ENCODE results near the gene MT1H. TPM values are rescaled to one million over a fixed set of nuclear protein-coding genes. Genes with fewer than 3 reads are reported as not detected.

Gene MT1H
- polyA plus RNA-seq, 1 experiment = not detected

- no peaks in the 10 kb centered on the region; the same call in 1 of the 2 replicates for H3K27me3 ChIP-seq (ENCODE audit: control insufficient read depth, insufficient read depth, low read length)
- DNase-seq (ENCODE audit: low read depth) = no peak
- no peaks in the 10 kb centered on the region for H3K36me3 ChIP-seq (ENCODE audit: control insufficient read depth, insufficient read depth, low read length)
- TF ChIP-seq CTCF (IDR thresholded peaks at IDR 0.05; ENCODE audit: insufficient read depth, low read depth, low read length) = no peak
- CTCF ChIA-PET = interaction anchor here (0.7 to 4.9 kb wide), 6 partner anchors 26 to 367 kb away, joined by 3 to 100 read pairs (median 8); no protein-coding TSS in a partner anchor
- H3K4me3 ChIP-seq (ENCODE audit: low read depth, low read length) = no peak overlapping the region
- POLR2A ChIA-PET = no interaction called here
Measured at GRCh38 chr16:56700195-56700594, 30.6 kb downstream of the MT1H start.

- TF ChIP-seq CTCF (IDR thresholded peaks at IDR 0.05; ENCODE audit: insufficient read depth, low read depth, low read length) = no peak
- Histone ChIP-seq H3K27me3 (ENCODE audit: control insufficient read depth, insufficient read depth, low read length) (no peaks in the 10 kb centered on the region; the same call in 1 of the 2 replicates), H3K36me3 (ENCODE audit: control insufficient read depth, insufficient read depth, low read length) (no peaks in the 10 kb centered on the region), H3K4me3 (ENCODE audit: low read depth, low read length) (no peak overlapping the region)
- ChIA-PET POLR2A (no interaction called here), CTCF (interaction anchor here (0.7 to 4.9 kb wide), 15 partner anchors 8 to 367 kb away, joined by 3 to 100 read pairs (median 5); no protein-coding TSS in a partner anchor)
- no peak for DNase-seq (ENCODE audit: low read depth)
Measured at GRCh38 chr16:56700631-56701030, 31.0 kb downstream of the MT1H start.

- POLR2A ChIA-PET = interaction anchor here (1.2 kb wide), 1 partner anchor 76 kb away, joined by 4 read pairs; the partner anchor contains the start of gene MT1E
- CTCF ChIA-PET = interaction anchor here (0.7 to 4.9 kb wide), 45 partner anchors 9 to 756 kb away, joined by 3 to 100 read pairs (median 4); partner anchors contain the start of genes MT1E, MT1X and MT2A
- Histone ChIP-seq H3K27me3 (ENCODE audit: control insufficient read depth, insufficient read depth, low read length) (no peaks in the 10 kb centered on the region; the same call in 1 of the 2 replicates), H3K4me3 (ENCODE audit: low read depth, low read length) (no peak overlapping the region), H3K36me3 (ENCODE audit: control insufficient read depth, insufficient read depth, low read length) (no peaks in the 10 kb centered on the region)
- no peak for TF ChIP-seq CTCF (IDR thresholded peaks at IDR 0.05; ENCODE audit: insufficient read depth, low read depth, low read length)
- DNase-seq (ENCODE audit: low read depth) = no peak
Measured at GRCh38 chr16:56701534-56701933, 31.9 kb downstream of the MT1H start.

- POLR2A ChIA-PET = no interaction called here
- no peak for TF ChIP-seq CTCF (IDR thresholded peaks at IDR 0.05; ENCODE audit: insufficient read depth, low read depth, low read length)
- no peaks in the 10 kb centered on the region; the same call in 1 of the 2 replicates for H3K27me3 ChIP-seq (ENCODE audit: control insufficient read depth, insufficient read depth, low read length)
- H3K36me3 ChIP-seq (ENCODE audit: control insufficient read depth, insufficient read depth, low read length) = no peaks in the 10 kb centered on the region
- DNase-seq (ENCODE audit: low read depth) = no peak
- CTCF ChIA-PET = interaction anchor here (0.7 to 4.9 kb wide), 24 partner anchors 8 to 250 kb away, joined by 3 to 100 read pairs (median 5); partner anchors contain the start of gene MT1X
- no peak overlapping the region for H3K4me3 ChIP-seq (ENCODE audit: low read depth, low read length)
Measured at GRCh38 chr16:56702836-56703235, 33.2 kb downstream of the MT1H start.

- no peak for TF ChIP-seq CTCF (IDR thresholded peaks at IDR 0.05; ENCODE audit: insufficient read depth, low read depth, low read length)
- DNase-seq (ENCODE audit: low read depth) = no peak
- Histone ChIP-seq H3K27me3 (ENCODE audit: control insufficient read depth, insufficient read depth, low read length) (peaks cover 7% of the 10 kb centered on the region), H3K36me3 (ENCODE audit: control insufficient read depth, insufficient read depth, low read length) (no peaks in the 10 kb centered on the region), H3K4me3 (ENCODE audit: low read depth, low read length) (no peak overlapping the region)
- POLR2A ChIA-PET = interaction anchor here (0.6 kb wide), 1 partner anchor 101 kb away, joined by 5 read pairs; the partner anchor contains the start of gene MT2A
- CTCF ChIA-PET = interaction anchor here (1.1 to 3.0 kb wide), 2 partner anchors 80 to 132 kb away, joined by 5 to 16 read pairs; no protein-coding TSS in a partner anchor
Measured at GRCh38 chr16:56708525-56709442, 39.2 kb downstream of the MT1H start.
